B cell (primary cell): Measurements from ENCODE around the gene SLC35B3.

Experiments used
- CTCF ChIP-seq: fragments of 200-600 bp; IDR thresholded peaks from one replicate; pipeline ENCODE4 v1.8.0; 2022; ENCODE audit warnings: antibody characterized with exemption, mild to moderate bottlenecking
- EZH2 ChIP-seq: IDR thresholded peaks from 2 replicates; pipeline ENCODE4 v1.6.1; 2012; ENCODE audit warnings: borderline replicate concordance, low read depth, mild to moderate bottlenecking, moderate library complexity, low read length; ENCODE audit not compliant: insufficient read depth, poor library complexity, severe bottlenecking

GRCh38 chr6:8383584-8383983 is 51.8 kb downstream of the SLC35B3 start:
- TF ChIP-seq EZH2 (no peak), CTCF (no peak)
